HCT116 (cell line): ENCODE results near the gene C14orf93. TPM values are rescaled to one million over a fixed set of nuclear protein-coding genes. Genes with fewer than 3 reads are reported as not detected.
"Not testable (repeated sequence)": the region's sequence is repeated elsewhere in the genome, so short reads cannot be mapped to it uniquely, and the experiment has no call there.

Source experiments
- ATAC-seq: fragments of 200-7000 bp; cut with Tn5 transposase; 2 replicates; pipeline ENCODE4 v1.9.1; 2020; ENCODE audit warnings: mild to moderate bottlenecking, moderate library complexity
- BruUV-seq: library from RNA; stranded (reverse); fragments of 400-500 nt; replicated peaks from 2 replicates; lab custom pipeline; 2021; lab: Mats Ljungman, UMichigan
- CTCF ChIA-PET: fragments of 300-600 bp; sonication (Branson Sonifier 250); formaldehyde crosslinking; loops from one replicate; lab custom pipeline; 2021; ENCODE audit warnings: antibody characterized with exemption; lab: Charles Lee
- POLR2A ChIA-PET: fragments of 300-600, 350-600 bp; sonication (Branson Sonifier 250); formaldehyde crosslinking; loops from one replicate; lab custom pipeline; 2021; ENCODE audit warnings: antibody characterized with exemption; lab: Charles Lee
- RAD21 ChIA-PET, 2 experiments: fragments of 300-600 bp; sonication (Branson Sonifier 250); formaldehyde crosslinking; loops; one replicate each; lab custom pipeline; 2023; ENCODE audit warnings: low total read pairs in 2 of 2; ENCODE audit not compliant: uncharacterized antibody in 2 of 2, unreplicated experiment in 2 of 2, low non-redundant PET in 1 of 2; lab: Charles Lee
- DNase-seq: peaks from one replicate; pipeline ENCODE4 v3.0.0-alpha.2; 2010; ENCODE audit warnings: low read depth, low spot score
- H2AFZ ChIP-seq: fragments of 200-600 bp; shearing (Covaris generic), sonication (generic); 2 replicates; pipeline ENCODE4 v1.6.1; 2017; ENCODE audit warnings: low read depth, mixed run types, mixed read lengths, antibody characterized with exemption, low read length; ENCODE audit not compliant: poor library complexity, severe bottlenecking
- H3K27ac ChIP-seq: 2 replicates; pipeline ENCODE4 v1.5.1; 2012; ENCODE audit warnings: low read depth, low read length
- H3K27me3 ChIP-seq: fragments of 200-600 bp; sonication (generic); 2 replicates; pipeline ENCODE4 v1.6.1; 2016; ENCODE audit warnings: mixed run types, low read length, mixed read lengths; ENCODE audit not compliant: insufficient read depth
- H3K36me3 ChIP-seq, 2 experiments: fragments of 200-500 bp in 1 of 2; fragments of 200-600 bp in 1 of 2; sonication (Bioruptor generic) in 1 of 2; sonication (generic) in 1 of 2; 2 replicates each; pipeline versions ENCODE4 v1.5.1 to v1.6.1; 2014 to 2016; ENCODE audit warnings: low read length in 2 of 2, inconsistent platforms in 1 of 2, mixed read lengths in 1 of 2, mixed run types in 1 of 2; ENCODE audit not compliant: insufficient read depth in 2 of 2, control insufficient read depth in 1 of 2
- H3K4me1 ChIP-seq, 2 experiments: fragments of 200-600 bp in 1 of 2; sonication (generic) in 1 of 2; 2 replicates each; pipeline versions ENCODE4 v1.5.1 to v1.6.1; 2012 to 2017; ENCODE audit warnings: low read length in 2 of 2, inconsistent platforms in 1 of 2, mild to moderate bottlenecking in 1 of 2, mixed read lengths in 1 of 2, mixed run types in 1 of 2, moderate library complexity in 1 of 2; ENCODE audit not compliant: insufficient read depth in 2 of 2, control insufficient read depth in 1 of 2
- H3K4me2 ChIP-seq: fragments of 200-600 bp; sonication (generic); 2 replicates; pipeline ENCODE4 v1.6.1; 2017; ENCODE audit warnings: mixed run types, low read length, mixed read lengths
- H3K4me3 ChIP-seq, 2 experiments: fragments of 200-600 bp in 1 of 2; sonication (generic) in 1 of 2; replicated peaks in 1 of 2; 2 replicates each; pipeline ENCODE4 v1.5.1; 2011 to 2016; ENCODE audit warnings: low read length in 2 of 2, control low read depth in 1 of 2, low read depth in 1 of 2, mild to moderate bottlenecking in 1 of 2, mixed read lengths in 1 of 2, mixed run types in 1 of 2
- H3K79me2 ChIP-seq: fragments of 200-600 bp; sonication (generic); 2 replicates; pipeline ENCODE4 v1.6.1; 2017; ENCODE audit warnings: mild to moderate bottlenecking, mixed run types, low read length, moderate library complexity, mixed read lengths; ENCODE audit not compliant: insufficient read depth
- H3K9ac ChIP-seq: fragments of 200-600 bp; sonication (generic); 2 replicates; pipeline ENCODE4 v1.6.1; 2016; ENCODE audit warnings: low read length, mixed read lengths
- H3K9me2 ChIP-seq: fragments of 200-600 bp; sonication (generic), shearing (Covaris generic); 2 replicates; pipeline ENCODE4 v1.6.1; 2017; ENCODE audit warnings: mixed run types, mild to moderate bottlenecking, moderate library complexity; ENCODE audit not compliant: insufficient read depth
- H3K9me3 ChIP-seq, 2 experiments: fragments of 200-500 bp in 1 of 2; fragments of 200-600 bp in 1 of 2; sonication (Bioruptor generic) in 1 of 2; sonication (generic) in 1 of 2; 2 replicates each; pipeline ENCODE4 v1.6.1; 2014 to 2017; ENCODE audit warnings: low read length in 2 of 2, mixed read lengths in 2 of 2, inconsistent platforms in 1 of 2, low read depth in 1 of 2, mild to moderate bottlenecking in 1 of 2, mixed run types in 1 of 2, moderate library complexity in 1 of 2; ENCODE audit not compliant: control insufficient read depth in 1 of 2, insufficient read depth in 1 of 2
- H4K20me1 ChIP-seq: fragments of 200-600 bp; sonication (generic), shearing (Covaris generic); 2 replicates; pipeline ENCODE4 v1.6.1; 2017; ENCODE audit warnings: mixed run types, mild to moderate bottlenecking, moderate library complexity; ENCODE audit not compliant: insufficient read depth
- CBX3 ChIP-seq: IDR thresholded peaks from 2 replicates; pipeline ENCODE4 v1.6.1; 2012; ENCODE audit warnings: low read depth
- CEBPB ChIP-seq: IDR thresholded peaks from 2 replicates; pipeline ENCODE4 v1.6.1; 2012; ENCODE audit warnings: low read depth
- ELF1 ChIP-seq: IDR thresholded peaks from 2 replicates; pipeline ENCODE4 v1.6.1; 2012; ENCODE audit warnings: low read depth, borderline replicate concordance
- FOSL1 ChIP-seq: IDR thresholded peaks from 2 replicates; pipeline ENCODE4 v1.6.1; 2012; ENCODE audit warnings: low read depth
- SP1 ChIP-seq: IDR thresholded peaks from 2 replicates; pipeline ENCODE4 v1.6.1; 2012; ENCODE audit warnings: low read depth
- intact Hi-C: fragments of 100-400 bp; cut with micrococcal nuclease; formaldehyde crosslinking; loops from 2 replicates; pipeline ENCODE4 v1.10.0; 2022
- total RNA-seq: library from RNA; stranded (reverse); gene quantifications from one replicate; pipeline ENCODE4 v1.2.1, GENCODE V29; 2021; ENCODE audit not compliant: unreplicated experiment
- TF ChIP-seq, protein P1 (sequence below): IDR thresholded peaks from 2 replicates; pipeline ENCODE4 v1.6.1; 2012; ENCODE audit warnings: low read depth

C14orf93 gene
- total RNA-seq, 1 experiment from 2014 or later = 13.7 TPM

DNA sequence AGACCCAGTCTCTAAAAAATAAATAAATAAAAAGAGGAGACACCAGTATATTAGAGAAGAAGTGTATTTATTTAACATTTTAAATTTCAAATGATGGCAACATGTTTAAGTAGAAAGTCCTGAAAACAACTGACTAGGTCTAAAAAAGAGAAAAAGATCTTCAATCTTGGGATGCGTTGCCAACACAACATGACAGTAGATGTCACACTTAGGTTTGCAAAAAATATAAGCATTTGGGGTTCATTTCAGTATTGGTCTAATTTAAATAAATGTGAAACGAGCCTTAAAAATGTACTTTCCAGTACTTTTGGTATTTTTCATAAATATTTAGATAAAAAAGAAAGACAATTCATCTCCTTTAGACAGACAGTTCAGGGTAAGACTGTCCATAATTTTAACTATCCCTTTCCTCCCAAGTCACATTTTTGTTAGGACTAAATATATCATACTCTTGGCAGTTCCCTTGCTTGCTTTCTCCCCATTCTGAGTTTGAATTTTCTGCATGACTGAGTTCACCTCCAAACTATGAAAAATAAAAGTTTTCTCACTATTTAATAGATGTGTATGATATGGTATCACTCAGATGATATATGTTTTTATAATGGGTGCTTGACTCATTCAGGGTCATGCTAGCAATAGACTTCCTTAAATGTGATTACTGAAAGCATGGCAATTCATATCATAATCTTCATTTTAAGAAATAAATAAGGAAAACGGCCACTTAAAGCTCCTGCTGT, 4.3 kb downstream of the C14orf93 start:
- peak overlapping the region; percentile 64 to 71 for H3K4me3 ChIP-seq
- ATAC-seq = no peak
- BruUV-seq = no TSS peak
- TF ChIP-seq ELF1 (no peak), SP1 (no peak), CBX3 (no peak), CEBPB (no peak), FOSL1 (no peak)
- TF ChIP-seq, protein P1, sequence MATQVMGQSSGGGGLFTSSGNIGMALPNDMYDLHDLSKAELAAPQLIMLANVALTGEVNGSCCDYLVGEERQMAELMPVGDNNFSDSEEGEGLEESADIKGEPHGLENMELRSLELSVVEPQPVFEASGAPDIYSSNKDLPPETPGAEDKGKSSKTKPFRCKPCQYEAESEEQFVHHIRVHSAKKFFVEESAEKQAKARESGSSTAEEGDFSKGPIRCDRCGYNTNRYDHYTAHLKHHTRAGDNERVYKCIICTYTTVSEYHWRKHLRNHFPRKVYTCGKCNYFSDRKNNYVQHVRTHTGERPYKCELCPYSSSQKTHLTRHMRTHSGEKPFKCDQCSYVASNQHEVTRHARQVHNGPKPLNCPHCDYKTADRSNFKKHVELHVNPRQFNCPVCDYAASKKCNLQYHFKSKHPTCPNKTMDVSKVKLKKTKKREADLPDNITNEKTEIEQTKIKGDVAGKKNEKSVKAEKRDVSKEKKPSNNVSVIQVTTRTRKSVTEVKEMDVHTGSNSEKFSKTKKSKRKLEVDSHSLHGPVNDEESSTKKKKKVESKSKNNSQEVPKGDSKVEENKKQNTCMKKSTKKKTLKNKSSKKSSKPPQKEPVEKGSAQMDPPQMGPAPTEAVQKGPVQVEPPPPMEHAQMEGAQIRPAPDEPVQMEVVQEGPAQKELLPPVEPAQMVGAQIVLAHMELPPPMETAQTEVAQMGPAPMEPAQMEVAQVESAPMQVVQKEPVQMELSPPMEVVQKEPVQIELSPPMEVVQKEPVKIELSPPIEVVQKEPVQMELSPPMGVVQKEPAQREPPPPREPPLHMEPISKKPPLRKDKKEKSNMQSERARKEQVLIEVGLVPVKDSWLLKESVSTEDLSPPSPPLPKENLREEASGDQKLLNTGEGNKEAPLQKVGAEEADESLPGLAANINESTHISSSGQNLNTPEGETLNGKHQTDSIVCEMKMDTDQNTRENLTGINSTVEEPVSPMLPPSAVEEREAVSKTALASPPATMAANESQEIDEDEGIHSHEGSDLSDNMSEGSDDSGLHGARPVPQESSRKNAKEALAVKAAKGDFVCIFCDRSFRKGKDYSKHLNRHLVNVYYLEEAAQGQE = no peak
- no peaks in the 10 kb centered on the region for H3K27me3 ChIP-seq
- peak overlapping the region; percentile 83 for H3K9ac ChIP-seq
- H2AFZ ChIP-seq = no peak overlapping the region
- intact Hi-C loops = loop anchor here (5.0 kb wide), 1 partner anchor 52 kb away; the partner anchor contains the start of gene CDH24
- RAD21 ChIA-PET = interaction anchor here in 1 of 2 experiments (1.2 kb wide), 1 partner anchor 19 kb away, joined by 6 read pairs; no protein-coding TSS in a partner anchor
- H3K9me3 ChIP-seq = no peaks in the 10 kb centered on the region
- CTCF ChIA-PET = interaction anchor here (1.7 to 3.6 kb wide), 6 partner anchors 10 to 63 kb away, joined by 7 to 52 read pairs (median 11); no protein-coding TSS in a partner anchor
- peaks cover 23 to 58% of the 10 kb centered on the region in 2 experiments for H3K4me1 ChIP-seq
- H3K27ac ChIP-seq = peak overlapping the region; percentile 97; the same call in 1 of the 2 replicates
- POLR2A ChIA-PET = interaction anchor here (1.7 to 2.2 kb wide), 4 partner anchors 11 to 28 kb away, joined by 5 to 18 read pairs (median 11); partner anchors contain the start of gene AJUBA
- H3K4me2 ChIP-seq = peak overlapping the region; percentile 89
- no peak for DNase-seq
- H3K36me3 ChIP-seq = no peaks in the 10 kb centered on the region
- no peaks in the 10 kb centered on the region for H3K79me2 ChIP-seq
- H4K20me1 ChIP-seq = no peaks in the 10 kb centered on the region
- H3K9me2 ChIP-seq = no peaks in the 10 kb centered on the region

DNA sequence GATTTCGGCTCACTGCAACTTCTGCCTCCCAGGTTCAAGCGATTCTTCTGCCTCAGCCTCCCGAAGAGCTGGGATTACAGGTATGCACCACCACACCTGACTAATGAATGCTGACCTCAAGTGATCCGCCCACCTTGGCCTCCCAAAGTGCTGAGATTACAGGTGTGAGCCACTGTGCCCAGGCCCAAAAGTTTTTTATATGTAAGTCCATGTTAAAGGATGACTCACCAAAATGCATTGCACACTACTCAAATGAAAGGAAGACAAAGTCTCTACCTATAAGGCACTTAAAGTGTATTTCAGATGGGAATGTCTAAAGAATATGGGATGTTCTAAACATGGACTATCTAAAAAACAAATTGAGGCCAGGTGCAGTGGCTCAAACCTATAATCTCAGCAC, 5.7 kb downstream of the C14orf93 start:
- H3K27ac ChIP-seq, ATAC-seq, RAD21 ChIA-PET, H3K9me2 ChIP-seq, H2AFZ ChIP-seq, H3K9me3 ChIP-seq, H3K79me2 ChIP-seq, intact Hi-C loops, BruUV-seq, H3K4me3 ChIP-seq, H4K20me1 ChIP-seq, H3K9ac ChIP-seq, POLR2A ChIA-PET, H3K36me3 ChIP-seq, H3K27me3 ChIP-seq, H3K4me2 ChIP-seq, DNase-seq: not testable (repeated sequence)
- H3K4me1 ChIP-seq = peaks cover 14 to 46% of the 10 kb centered on the region in 2 experiments
- CTCF ChIA-PET = interaction anchor here (0.7 kb wide), 1 partner anchor 18 kb away, joined by 3 read pairs; no protein-coding TSS in a partner anchor
